ENCODE data around the gene ARID1B.

Gene ARID1B

DNA sequence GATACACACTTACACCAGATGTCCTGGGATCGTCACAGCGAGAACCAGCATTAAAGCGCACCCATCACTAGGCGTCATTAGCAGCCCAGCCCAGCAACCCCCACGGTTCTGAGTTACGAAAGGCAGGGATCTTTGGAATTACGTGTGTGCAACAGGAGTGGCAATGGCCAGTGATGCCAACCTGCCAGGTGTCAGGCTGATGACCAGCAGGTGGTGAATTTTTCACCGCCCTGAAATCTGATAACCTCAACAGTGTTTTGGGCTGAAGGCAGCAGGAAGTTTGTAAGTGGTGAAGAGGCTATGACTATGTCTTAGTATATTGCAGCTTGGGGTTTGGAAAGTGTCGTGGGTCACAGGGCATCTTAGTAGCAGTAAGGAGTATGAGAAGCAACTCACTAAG is 380.1 kb downstream of the ARID1B start:
- no peak for TF ChIP-seq CTCF (IDR thresholded peaks at IDR 0.05; ENCODE audit: insufficient read depth, low read depth, low read length, missing control alignments)
- no peak for DNase-seq (ENCODE audit: low read depth)
- H3K4me3 ChIP-seq (ENCODE audit: low read depth, low read length), result no peak overlapping the region

DNA sequence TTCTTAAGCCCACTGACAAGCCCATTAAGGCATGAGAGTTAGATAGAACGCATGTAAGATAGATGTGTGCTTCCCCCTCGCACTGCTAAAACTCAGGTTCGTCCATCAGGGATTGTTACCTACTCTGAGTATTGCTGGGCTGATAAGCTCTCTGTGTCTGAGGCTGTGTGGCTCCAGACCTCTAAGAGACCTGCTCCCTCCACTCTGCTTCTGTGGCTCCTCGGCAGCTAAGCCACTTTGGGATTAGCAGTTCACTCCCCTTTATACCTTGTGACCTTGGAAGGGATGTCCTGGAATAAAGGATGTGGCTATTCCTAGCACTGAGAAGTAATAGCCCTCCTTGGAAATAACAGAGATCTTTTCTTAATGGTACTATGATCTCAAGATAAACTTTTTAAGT is 381.3 kb downstream of the ARID1B start:
- no peak overlapping the region for H3K4me3 ChIP-seq (ENCODE audit: low read depth, low read length)
- no peak for TF ChIP-seq CTCF (IDR thresholded peaks at IDR 0.05; ENCODE audit: insufficient read depth, low read depth, low read length, missing control alignments)
- no peak for DNase-seq (ENCODE audit: low read depth)

DNA sequence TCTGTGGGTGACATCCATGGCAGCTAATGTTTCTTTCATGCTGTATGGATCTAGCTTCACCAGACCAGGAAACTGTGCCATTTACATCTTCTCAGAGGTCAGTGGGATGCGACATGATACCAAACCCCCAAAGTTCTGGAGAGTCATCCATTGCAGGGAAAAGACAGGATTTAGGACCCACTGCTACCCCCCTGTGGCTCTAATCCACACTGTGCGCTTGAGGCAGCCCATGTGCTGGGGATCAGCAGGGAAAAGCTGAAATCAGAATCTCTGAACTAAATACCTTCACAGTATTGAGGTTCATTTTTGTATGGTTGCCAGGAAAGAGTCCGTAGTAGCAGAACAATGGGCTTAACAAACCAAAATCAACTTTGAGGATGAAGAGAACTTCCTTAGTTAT is 381.7 kb downstream of the ARID1B start:
- no peak overlapping the region for H3K4me3 ChIP-seq (ENCODE audit: low read depth, low read length)
- no peak for TF ChIP-seq CTCF (IDR thresholded peaks at IDR 0.05; ENCODE audit: insufficient read depth, low read depth, low read length, missing control alignments)
- DNase-seq (ENCODE audit: low read depth), result no peak

- no peak overlapping the region for H3K4me3 ChIP-seq (ENCODE audit: low read depth, low read length)
- no peak for DNase-seq (ENCODE audit: low read depth)
- no peak for TF ChIP-seq CTCF (IDR thresholded peaks at IDR 0.05; ENCODE audit: insufficient read depth, low read depth, low read length, missing control alignments)
Observed at GRCh38 chr6:157159348-157159747, 382.2 kb downstream of the ARID1B start.

DNA sequence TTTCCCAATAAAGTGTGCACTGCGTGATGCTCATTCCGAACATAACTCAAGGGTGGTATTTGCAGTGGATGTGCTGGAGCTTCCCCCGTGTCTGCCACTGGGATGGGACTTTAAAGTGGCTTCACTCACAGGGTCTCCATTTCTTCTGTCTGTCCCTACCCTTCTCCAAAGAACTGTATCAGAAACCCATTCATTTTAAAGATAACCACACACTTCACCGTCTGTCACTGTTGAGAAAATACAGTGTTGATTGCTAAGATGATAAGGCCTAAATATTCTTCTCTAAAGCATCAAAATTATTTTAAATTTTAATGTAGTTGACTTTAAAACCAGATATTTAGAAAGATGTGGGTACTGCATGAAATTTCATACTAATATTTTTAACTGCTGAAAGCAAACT is 384.7 kb downstream of the ARID1B start:
- TF ChIP-seq CTCF (IDR thresholded peaks at IDR 0.05; ENCODE audit: insufficient read depth, low read depth, low read length, missing control alignments), result no peak
- no peak for DNase-seq (ENCODE audit: low read depth)
- H3K4me3 ChIP-seq (ENCODE audit: low read depth, low read length), result no peak overlapping the region

- H3K4me3 ChIP-seq (ENCODE audit: low read depth, low read length), result no peak overlapping the region
- no peak for DNase-seq (ENCODE audit: low read depth)
- no peak for TF ChIP-seq CTCF (IDR thresholded peaks at IDR 0.05; ENCODE audit: insufficient read depth, low read depth, low read length, missing control alignments)
Observed at GRCh38 chr6:157162766-157163433, 385.7 kb downstream of the ARID1B start.
